Cardiac muscle cell (in vitro differentiated cells and primary cell): Measurements from ENCODE around the gene CA5A. TPM values are rescaled to one million over a fixed set of nuclear protein-coding genes. Genes with fewer than 3 reads are reported as not detected.

Experiments
- DNase-seq, 2 donors: peaks; one replicate each; pipeline versions ENCODE4 v3.0.0 to v3.0.0-alpha.2; 2010 to 2017; ENCODE audit warnings: low read depth in 1 of 2, low spot score in 1 of 2
- H3K27ac ChIP-seq: fragments of 200-600 bp; sonication (generic); 2 replicates; pipeline ENCODE4 v1.5.1; 2016
- H3K27me3 ChIP-seq: fragments of 200-600 bp; sonication (generic); 2 replicates; pipeline ENCODE4 v1.6.0; 2016; ENCODE audit warnings: control low read depth
- H3K36me3 ChIP-seq: fragments of 200-600 bp; sonication (generic); 2 replicates; pipeline ENCODE4 v1.5.1; 2016; ENCODE audit warnings: control low read depth
- H3K4me1 ChIP-seq: fragments of 200-600 bp; sonication (generic); 2 replicates; pipeline ENCODE4 v1.8.1; 2017; ENCODE audit warnings: low read depth, mild to moderate bottlenecking, mixed run types
- H3K4me3 ChIP-seq: fragments of 200-600 bp; sonication (generic); 2 replicates; pipeline ENCODE4 v1.5.1; 2016; ENCODE audit warnings: mild to moderate bottlenecking
- H3K9me3 ChIP-seq: fragments of 200-600 bp; sonication (generic); 2 replicates; pipeline ENCODE4 v1.5.1; 2017; ENCODE audit warnings: low read depth, mild to moderate bottlenecking, control low read depth
- CTCF ChIP-seq: IDR thresholded peaks from 2 replicates; pipeline ENCODE4 v1.5.1; 2012; ENCODE audit warnings: low read depth, mild to moderate bottlenecking, low read length
- polyA plus RNA-seq: library from polyadenylated mRNA; unstranded; fragments of >200 nt; fragmentation: Nextera tagmentation; extraction: Ambion mirVana; gene quantifications from 2 replicates; pipeline ENCODE4 v1.2.1, GENCODE V29; 2016
- total RNA-seq: library from RNA; depleted of rRNA; stranded (reverse); fragments of >200 nt; gene quantifications from 2 replicates; pipeline ENCODE4 v1.2.3, GENCODE V29; 2016

The CA5A gene
- total and polyA plus RNA-seq, 2 experiments from 2014 or later: not detected

- no peak overlapping the region for H3K27ac ChIP-seq
Observed at GRCh38 chr16:87851141-87851587, 85.2 kb downstream of the CA5A start.

DNA sequence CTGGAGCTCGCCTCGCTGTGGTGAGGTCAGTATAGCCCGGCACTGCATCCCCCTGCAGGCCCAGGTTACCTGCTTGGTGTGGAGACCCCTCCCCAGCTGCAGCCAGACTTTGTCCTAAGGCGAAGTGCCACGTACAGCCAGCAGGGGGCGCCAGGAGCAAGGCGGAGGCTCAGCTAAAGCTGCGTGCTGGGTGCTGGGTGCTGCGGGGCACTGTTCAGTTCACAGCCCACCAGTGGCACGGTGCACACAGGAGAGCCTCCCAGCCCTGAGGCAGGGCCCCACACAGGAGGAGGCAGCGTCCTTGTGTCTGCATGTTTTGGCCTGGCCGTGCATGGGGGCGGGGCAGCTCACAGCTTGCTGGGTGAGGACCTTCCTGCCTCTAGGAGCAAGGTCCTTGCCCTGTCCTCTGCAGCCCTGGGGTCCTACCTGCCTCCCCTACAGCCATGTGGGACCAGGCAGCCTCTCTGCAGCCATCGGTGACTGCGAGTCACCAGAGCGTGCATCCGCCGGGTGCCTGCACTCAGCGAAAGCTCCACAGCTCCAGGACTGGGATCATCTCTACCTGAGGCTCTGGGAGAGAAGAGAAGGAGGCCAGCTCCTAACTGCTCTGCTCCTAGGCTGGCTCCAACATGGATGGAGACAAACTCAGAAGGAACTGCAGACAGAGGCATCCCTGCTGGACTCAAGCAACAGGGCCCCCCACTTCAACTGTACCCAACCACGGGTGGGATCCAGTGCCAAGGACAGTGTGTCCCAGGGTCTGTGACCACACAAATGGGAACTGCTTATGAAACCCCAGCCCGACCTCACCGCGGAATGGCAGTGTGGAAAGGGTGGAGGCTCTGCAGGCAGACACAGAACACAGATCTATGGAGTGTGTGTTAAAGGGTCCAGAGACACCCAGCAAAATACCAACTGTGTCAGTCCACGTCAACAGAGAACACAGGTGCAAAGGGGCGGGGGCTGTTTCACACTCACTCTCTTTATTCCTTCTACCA, 86.0 kb downstream of the CA5A start:
- H3K27me3 ChIP-seq: no peaks in the 10 kb centered on the region
- no peak overlapping the region for H3K27ac ChIP-seq
- peak; percentile 96 for TF ChIP-seq CTCF
- H3K36me3 ChIP-seq: no peaks in the 10 kb centered on the region
- peak; percentile 55 to 76 for DNase-seq
- no peak overlapping the region for H3K4me3 ChIP-seq
- H3K9me3 ChIP-seq: no peaks in the 10 kb centered on the region
- peaks cover 28% of the 10 kb centered on the region for H3K4me1 ChIP-seq

More at GRCh38 chr16:87851141-87851587, 85.2 kb downstream of the CA5A start:
- no peak overlapping the region for H3K4me3 ChIP-seq
- no peaks in the 10 kb centered on the region for H3K36me3 ChIP-seq
- no peak for DNase-seq
- TF ChIP-seq CTCF: no peak
- H3K9me3 ChIP-seq: no peaks in the 10 kb centered on the region
- H3K27me3 ChIP-seq: no peaks in the 10 kb centered on the region
- H3K4me1 ChIP-seq: peaks cover 28% of the 10 kb centered on the region

DNA sequence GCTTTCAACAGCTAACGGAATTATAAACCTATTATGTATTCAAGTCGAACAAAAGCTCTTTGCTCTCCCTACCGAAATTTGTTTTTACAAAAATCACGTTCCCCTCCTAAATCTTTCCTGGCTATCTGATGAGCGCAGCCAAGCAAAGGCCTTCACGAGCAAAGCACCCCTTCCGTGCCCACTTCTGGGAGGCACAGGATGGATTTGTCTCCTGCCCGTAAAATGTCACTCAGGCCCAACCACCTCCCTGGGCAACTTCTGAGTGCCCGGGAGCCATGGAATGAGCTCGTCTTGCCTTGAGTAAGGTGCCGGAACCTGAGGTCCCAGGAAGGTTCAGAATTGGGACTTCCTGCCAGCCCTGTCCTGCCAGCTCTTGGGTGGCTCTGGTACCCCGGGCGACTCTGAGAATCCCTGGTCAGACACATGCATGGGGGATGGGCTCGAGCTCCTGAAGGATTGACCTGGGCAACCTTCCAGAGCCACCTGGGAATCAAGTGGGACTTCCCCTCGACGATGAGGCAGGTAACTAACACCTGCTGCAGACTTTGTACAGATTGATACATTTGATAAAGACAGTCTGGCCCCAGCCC, 86.8 kb downstream of the CA5A start:
- H3K4me3 ChIP-seq: no peak overlapping the region
- H3K9me3 ChIP-seq: no peaks in the 10 kb centered on the region
- H3K36me3 ChIP-seq: no peaks in the 10 kb centered on the region
- H3K27ac ChIP-seq: no peak overlapping the region
- DNase-seq: no peak
- H3K4me1 ChIP-seq: peaks cover 28% of the 10 kb centered on the region
- H3K27me3 ChIP-seq: no peaks in the 10 kb centered on the region
- TF ChIP-seq CTCF: no peak

DNA sequence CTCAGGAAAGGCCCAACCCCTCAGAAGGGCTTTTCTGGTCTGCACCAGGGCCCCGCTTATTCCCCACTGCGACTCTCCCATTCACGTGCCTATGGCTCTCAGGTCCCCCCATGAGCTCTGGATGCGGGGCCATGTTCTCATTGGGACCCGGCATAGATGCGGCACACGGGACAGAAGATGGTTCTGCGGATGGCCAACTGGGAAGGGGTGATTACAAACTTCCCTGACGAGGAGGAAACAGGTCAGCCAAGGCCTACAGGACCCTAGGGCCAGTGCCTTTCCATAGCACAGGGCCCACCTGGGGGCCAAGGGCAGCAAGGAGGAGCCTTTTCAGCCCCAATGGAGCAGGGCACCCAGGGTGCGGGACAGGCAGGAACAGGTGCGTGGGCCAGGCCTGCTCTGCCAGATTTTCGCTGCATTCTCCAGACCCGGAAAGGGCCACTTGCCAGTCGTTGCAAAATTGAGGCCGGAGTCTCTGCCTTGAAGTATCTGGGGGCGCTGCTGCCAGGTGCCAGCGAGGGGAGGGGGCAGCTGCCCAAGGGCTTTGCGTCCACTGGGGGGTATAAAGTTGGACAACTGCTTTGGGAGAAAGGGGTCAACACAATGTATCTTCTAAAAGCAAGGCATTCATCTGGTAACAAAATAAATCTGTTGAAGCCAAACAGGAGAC, 87.5 kb downstream of the CA5A start:
- H3K27ac ChIP-seq: no peak overlapping the region
- H3K36me3 ChIP-seq: no peaks in the 10 kb centered on the region
- H3K4me1 ChIP-seq: peaks cover 25% of the 10 kb centered on the region
- TF ChIP-seq CTCF: no peak
- H3K9me3 ChIP-seq: no peaks in the 10 kb centered on the region
- H3K4me3 ChIP-seq: no peak overlapping the region
- no peak for DNase-seq
- H3K27me3 ChIP-seq: no peaks in the 10 kb centered on the region
